Neural cell (in vitro differentiated cells): ENCODE results near the gene UBE2I. TPM values are rescaled to one million over a fixed set of nuclear protein-coding genes. Genes with fewer than 3 reads are reported as not detected.
A peak's percentile ranks its signal among the peaks of the same experiment; 100 is the strongest.

Experiments used
- H2AFZ ChIP-seq: fragments of 200-600, 300-800 bp; sonication (generic), shearing (Covaris generic); 2 replicates; pipeline ENCODE4 v1.6.0; 2014; ENCODE audit warnings: low read depth, mild to moderate bottlenecking, antibody characterized with exemption, low read length, moderate library complexity
- H3F3A ChIP-seq: fragments of 200-600 bp; shearing (Covaris generic); 2 replicates; pipeline ENCODE4 v1.6.1; 2016; ENCODE audit warnings: mild to moderate bottlenecking, moderate library complexity, mixed read lengths, antibody characterized with exemption, low read length; ENCODE audit not compliant: insufficient read depth, poor library complexity, severe bottlenecking
- H3K27ac ChIP-seq: fragments of 200-600, 300-800 bp; sonication (generic), shearing (Covaris generic); 2 replicates; pipeline ENCODE4 v1.5.1; 2014; ENCODE audit warnings: mild to moderate bottlenecking, low read length, moderate library complexity
- H3K27me3 ChIP-seq: fragments of 300-800, 200-600 bp; sonication (generic), shearing (Covaris generic); 2 replicates; pipeline ENCODE4 v1.6.0; 2014; ENCODE audit warnings: mild to moderate bottlenecking, low read depth, low read length, moderate library complexity; ENCODE audit not compliant: insufficient read depth
- H3K36me3 ChIP-seq: fragments of 300-800, 200-600 bp; sonication (generic), shearing (Covaris generic); 2 replicates; pipeline ENCODE4 v1.5.1; 2014; ENCODE audit warnings: mild to moderate bottlenecking, antibody characterized with exemption, low read length, moderate library complexity; ENCODE audit not compliant: insufficient read depth
- H3K4me2 ChIP-seq: fragments of 300-800, 200-600 bp; sonication (generic), shearing (Covaris generic); 2 replicates; pipeline ENCODE4 v1.6.0; 2014; ENCODE audit warnings: mild to moderate bottlenecking, low read length
- H3K4me3 ChIP-seq: fragments of 300-800, 200-600 bp; sonication (generic), shearing (Covaris generic); 2 replicates; pipeline ENCODE4 v1.5.1; 2014; ENCODE audit warnings: mild to moderate bottlenecking, low read length, moderate library complexity
- H3K79me2 ChIP-seq: fragments of 200-600 bp; shearing (Covaris generic); replicated peaks from 2 replicates; pipeline ENCODE4 v1.6.0; 2014; ENCODE audit warnings: mild to moderate bottlenecking, low read length, moderate library complexity; ENCODE audit not compliant: insufficient read depth
- H3K9ac ChIP-seq: fragments of 300-800, 200-600 bp; sonication (generic), shearing (Covaris generic); 2 replicates; pipeline ENCODE4 v1.6.1; 2016; ENCODE audit warnings: mild to moderate bottlenecking, low read length, mixed read lengths
- H3K9me2 ChIP-seq: fragments of 200-600 bp; shearing (Covaris generic); 2 replicates; pipeline ENCODE4 v1.6.1; 2016; ENCODE audit warnings: mild to moderate bottlenecking, low read length, mixed read lengths; ENCODE audit not compliant: insufficient read depth
- H3K9me3 ChIP-seq: fragments of 200-600, 300-800 bp; sonication (generic), shearing (Covaris generic); 2 replicates; pipeline ENCODE4 v1.6.1; 2016; ENCODE audit warnings: mild to moderate bottlenecking, mixed run types, low read length, moderate library complexity, mixed read lengths
- H4K20me1 ChIP-seq: fragments of 200-600 bp; shearing (Covaris generic); 2 replicates; pipeline ENCODE4 v1.6.1; 2016; ENCODE audit warnings: mild to moderate bottlenecking, mixed run types; ENCODE audit not compliant: insufficient read depth
- CTCF ChIP-seq: fragments of 450-650 bp; IDR thresholded peaks from 2 replicates; pipeline ENCODE4 v1.5.1; 2014; ENCODE audit warnings: antibody characterized with exemption, mild to moderate bottlenecking, moderate library complexity; ENCODE audit not compliant: poor library complexity, severe bottlenecking
- EP300 ChIP-seq: fragments of 450-650 bp; conservative IDR thresholded peaks from 2 replicates; pipeline ENCODE4 v1.6.1; 2014; ENCODE audit warnings: antibody characterized with exemption, mild to moderate bottlenecking, moderate library complexity; ENCODE audit not compliant: poor library complexity, severe bottlenecking
- EZH2 ChIP-seq: fragments of 200-600, 300-800 bp; shearing (Covaris generic), sonication (generic); IDR thresholded peaks from 2 replicates; pipeline ENCODE4 v1.6.1; 2014; ENCODE audit warnings: antibody characterized with exemption, low read length, borderline replicate concordance, mild to moderate bottlenecking; ENCODE audit not compliant: insufficient read depth, poor library complexity, severe bottlenecking
- MXI1 ChIP-seq: fragments of 450-650 bp; conservative IDR thresholded peaks from 2 replicates; pipeline ENCODE4 v1.6.1; 2014; ENCODE audit warnings: antibody characterized with exemption, mild to moderate bottlenecking; ENCODE audit not compliant: poor library complexity, severe bottlenecking
- POLR2AphosphoS5 ChIP-seq: IDR thresholded peaks from 2 replicates; pipeline ENCODE4 v1.6.1; 2012
- RAD21 ChIP-seq: fragments of 450-650 bp; conservative IDR thresholded peaks from 2 replicates; pipeline ENCODE4 v1.6.1; 2014; ENCODE audit warnings: antibody characterized with exemption, mild to moderate bottlenecking, moderate library complexity
- REST ChIP-seq: IDR thresholded peaks from 2 replicates; pipeline ENCODE4 v1.6.1; 2012; ENCODE audit warnings: borderline replicate concordance
- SMC3 ChIP-seq: fragments of 450-650 bp; conservative IDR thresholded peaks from 2 replicates; pipeline ENCODE4 v1.6.1; 2014; ENCODE audit warnings: antibody characterized with exemption, mild to moderate bottlenecking, moderate library complexity; ENCODE audit not compliant: poor library complexity
- TAF1 ChIP-seq: IDR thresholded peaks from 2 replicates; pipeline ENCODE4 v1.6.1; 2012; ENCODE audit warnings: low read depth
- polyA plus RNA-seq: library from polyadenylated mRNA; depleted of rRNA; stranded (reverse); fragments of >200 nt; gene quantifications from 2 replicates; pipeline ENCODE4 v1.2.3, GENCODE V29; 2014

Gene UBE2I
- polyA plus RNA-seq, 1 donor from 2014 or later: 111 TPM

GRCh38 chr16:1342526-1343427, 33.3 kb downstream of the UBE2I start:
- Histone ChIP-seq H4K20me1 (no peaks in the 10 kb centered on the region), H3K36me3 (no peaks in the 10 kb centered on the region), H3K4me3 (peak overlapping the region; percentile 54), H3K9me3 (no peaks in the 10 kb centered on the region), H3K79me2 (no peaks in the 10 kb centered on the region), H3K9me2 (no peaks in the 10 kb centered on the region), H3K27ac (no peak overlapping the region), H3K9ac (peak overlapping the region; percentile 20), H3K27me3 (no peaks in the 10 kb centered on the region), H3K4me2 (no peak overlapping the region), H2AFZ (no peak overlapping the region), H3F3A (no peaks in the 10 kb centered on the region)
- peak; percentile 16 for TF ChIP-seq CTCF
- TF ChIP-seq EP300: no peak
- TF ChIP-seq POLR2AphosphoS5: peak; percentile 31
- no peak for TF ChIP-seq RAD21
- no peak for TF ChIP-seq TAF1

DNA sequence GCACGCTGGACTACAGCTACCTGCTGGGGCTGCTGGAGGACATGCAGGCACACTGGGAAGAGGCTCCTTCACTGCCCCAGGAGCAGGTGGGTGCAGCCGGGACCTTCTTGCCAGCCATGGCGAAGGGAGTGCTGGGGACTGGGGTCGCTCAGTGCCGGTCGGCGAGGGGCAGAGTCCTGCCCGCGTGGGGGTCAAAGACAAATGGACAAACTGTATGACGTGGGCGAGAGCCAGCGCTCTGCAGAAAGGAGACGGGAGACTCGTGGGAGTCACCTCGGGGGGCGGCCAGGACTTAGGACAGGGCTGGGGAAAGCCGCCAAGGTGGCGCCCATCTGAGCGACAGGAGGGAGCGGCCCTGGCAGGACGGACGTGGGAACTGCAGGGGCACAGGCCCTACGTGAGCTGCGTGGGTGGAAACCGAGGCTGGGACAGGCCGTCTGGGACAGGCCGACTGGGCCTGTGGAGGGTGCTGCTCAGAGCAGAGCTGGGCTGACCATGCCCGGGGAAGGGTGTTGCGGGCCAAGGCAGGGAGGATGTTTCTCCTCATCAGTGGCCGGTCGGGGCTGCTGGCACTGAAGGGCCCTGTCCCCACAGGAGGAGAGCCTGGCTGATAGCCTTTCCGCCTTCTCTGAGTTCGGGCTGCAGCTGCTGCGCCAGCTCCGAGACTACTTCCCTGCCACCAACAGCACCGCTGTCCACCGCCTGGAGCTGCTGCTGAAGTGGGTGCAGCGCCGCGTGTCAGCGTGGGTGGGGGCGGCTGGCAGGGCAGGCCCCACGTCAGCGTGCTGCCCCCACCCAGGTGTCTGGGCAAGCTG, 34.2 kb downstream of the UBE2I start:
- H3K36me3 ChIP-seq: no peaks in the 10 kb centered on the region
- H3K27me3 ChIP-seq: no peaks in the 10 kb centered on the region
- no peaks in the 10 kb centered on the region for H3F3A ChIP-seq
- no peaks in the 10 kb centered on the region for H4K20me1 ChIP-seq
- H3K79me2 ChIP-seq: no peaks in the 10 kb centered on the region
- no peak overlapping the region for H3K27ac ChIP-seq
- H3K9me3 ChIP-seq: no peaks in the 10 kb centered on the region
- H3K9me2 ChIP-seq: no peaks in the 10 kb centered on the region
- no peak overlapping the region for H3K4me2 ChIP-seq
- H2AFZ ChIP-seq: no peak overlapping the region
- H3K9ac ChIP-seq: no peak overlapping the region
- TF ChIP-seq REST: no peak
- no peak for TF ChIP-seq EZH2
- TF ChIP-seq SMC3: no peak
- TF ChIP-seq TAF1: no peak
- no peak for TF ChIP-seq MXI1
- no peak for TF ChIP-seq EP300
- no peak for TF ChIP-seq POLR2AphosphoS5
- no peak for TF ChIP-seq CTCF
- H3K4me3 ChIP-seq: peak overlapping the region; percentile 51
